Peyer's patch (tissue), 4 donors: ENCODE data around the gene PCNX1.

Source experiments
- POLR2A ChIP-seq, 2 donors: fragments of 450-650 bp; IDR thresholded peaks; one replicate each; pipeline ENCODE4 v1.5.1; 2017; ENCODE audit warnings: antibody characterized with exemption in 2 of 2, mild to moderate bottlenecking in 2 of 2, moderate library complexity in 2 of 2
- TF ChIP-seq, protein P1 (sequence below), 6 experiments: fragments of 450-650 bp in 4 of 6; fragments of 200-600 bp in 2 of 6; sonication (generic) in 1 of 6; IDR thresholded peaks; one replicate each; pipeline ENCODE4 v1.5.1; 2017 to 2019; ENCODE audit warnings: antibody characterized with exemption in 6 of 6, mild to moderate bottlenecking in 3 of 6, moderate library complexity in 1 of 6

DNA sequence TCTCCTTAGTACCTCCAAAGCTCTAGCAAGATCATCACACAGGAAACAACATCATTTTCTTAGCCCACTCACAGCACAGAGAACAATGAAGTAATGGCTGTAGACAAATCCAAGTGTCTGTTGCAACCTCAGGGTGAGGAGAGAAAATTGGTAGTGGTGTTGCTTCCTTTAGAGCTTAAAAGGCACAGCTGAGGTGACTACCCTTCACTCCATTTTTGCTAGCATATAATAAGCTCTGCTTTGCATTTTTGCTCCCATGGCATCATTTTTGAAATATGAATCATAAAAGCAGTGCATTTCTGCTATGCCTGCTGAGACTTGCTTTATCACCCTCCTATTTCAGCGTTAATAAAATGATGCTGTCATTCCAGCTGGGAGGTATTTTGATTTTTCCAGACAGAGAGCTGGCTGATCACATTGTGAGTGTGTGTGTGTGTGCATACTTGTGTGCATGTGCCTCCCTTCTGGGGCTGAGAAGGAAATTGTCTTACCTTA, 18.5 kb upstream of the PCNX1 start:
- TF ChIP-seq, protein P1, sequence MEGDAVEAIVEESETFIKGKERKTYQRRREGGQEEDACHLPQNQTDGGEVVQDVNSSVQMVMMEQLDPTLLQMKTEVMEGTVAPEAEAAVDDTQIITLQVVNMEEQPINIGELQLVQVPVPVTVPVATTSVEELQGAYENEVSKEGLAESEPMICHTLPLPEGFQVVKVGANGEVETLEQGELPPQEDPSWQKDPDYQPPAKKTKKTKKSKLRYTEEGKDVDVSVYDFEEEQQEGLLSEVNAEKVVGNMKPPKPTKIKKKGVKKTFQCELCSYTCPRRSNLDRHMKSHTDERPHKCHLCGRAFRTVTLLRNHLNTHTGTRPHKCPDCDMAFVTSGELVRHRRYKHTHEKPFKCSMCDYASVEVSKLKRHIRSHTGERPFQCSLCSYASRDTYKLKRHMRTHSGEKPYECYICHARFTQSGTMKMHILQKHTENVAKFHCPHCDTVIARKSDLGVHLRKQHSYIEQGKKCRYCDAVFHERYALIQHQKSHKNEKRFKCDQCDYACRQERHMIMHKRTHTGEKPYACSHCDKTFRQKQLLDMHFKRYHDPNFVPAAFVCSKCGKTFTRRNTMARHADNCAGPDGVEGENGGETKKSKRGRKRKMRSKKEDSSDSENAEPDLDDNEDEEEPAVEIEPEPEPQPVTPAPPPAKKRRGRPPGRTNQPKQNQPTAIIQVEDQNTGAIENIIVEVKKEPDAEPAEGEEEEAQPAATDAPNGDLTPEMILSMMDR (IDR thresholded peaks at IDR 0.05): no peak
- TF ChIP-seq POLR2A (IDR thresholded peaks at IDR 0.05): no peak
